ENCODE data around the gene CNOT8.
A peak's percentile ranks its signal among the peaks of the same experiment; 100 is the strongest.

CNOT8 gene

DNA sequence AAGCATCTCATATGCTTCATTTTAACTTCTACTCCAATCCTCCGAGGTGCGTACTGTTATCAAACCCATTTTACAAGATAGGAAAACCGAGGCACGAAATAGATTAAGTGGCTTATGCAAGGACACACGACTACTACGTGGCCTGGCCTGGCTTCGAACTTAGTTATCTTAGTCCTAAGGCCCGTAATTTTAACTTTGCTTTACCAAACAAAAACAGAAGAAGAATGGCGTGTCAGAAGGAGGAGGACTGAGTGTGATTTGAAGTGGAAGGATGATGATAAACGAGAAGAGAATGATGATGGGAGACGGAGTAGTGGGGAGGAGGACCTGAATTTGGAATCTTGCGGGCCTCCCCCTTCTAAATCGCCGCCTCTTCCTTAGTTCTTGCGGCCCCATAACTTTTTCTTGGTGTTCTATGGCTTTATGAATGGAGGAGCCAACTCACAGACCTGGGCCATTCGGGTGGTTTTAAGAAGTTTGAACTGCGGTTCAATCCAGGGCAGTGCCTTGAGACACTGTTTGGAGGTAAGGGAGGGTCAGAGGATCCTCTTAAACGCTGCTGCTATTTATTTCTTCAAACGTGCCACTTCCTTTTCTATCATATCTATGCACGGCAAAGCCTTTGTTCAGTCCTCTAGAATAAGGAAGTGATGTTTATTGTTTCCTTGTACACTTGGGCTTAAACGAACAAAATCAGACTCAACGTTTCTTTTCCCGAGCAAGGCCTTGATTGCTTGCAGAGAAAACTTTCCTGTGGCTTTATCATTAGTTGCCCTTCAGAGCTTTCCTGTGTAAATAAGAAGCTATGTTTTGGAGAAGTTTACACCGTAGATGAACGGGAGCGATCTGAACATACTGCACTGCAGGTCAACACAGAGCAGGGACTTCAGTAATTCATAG lies 795 bp downstream of the CNOT8 start:
- TF ChIP-seq, protein P1, sequence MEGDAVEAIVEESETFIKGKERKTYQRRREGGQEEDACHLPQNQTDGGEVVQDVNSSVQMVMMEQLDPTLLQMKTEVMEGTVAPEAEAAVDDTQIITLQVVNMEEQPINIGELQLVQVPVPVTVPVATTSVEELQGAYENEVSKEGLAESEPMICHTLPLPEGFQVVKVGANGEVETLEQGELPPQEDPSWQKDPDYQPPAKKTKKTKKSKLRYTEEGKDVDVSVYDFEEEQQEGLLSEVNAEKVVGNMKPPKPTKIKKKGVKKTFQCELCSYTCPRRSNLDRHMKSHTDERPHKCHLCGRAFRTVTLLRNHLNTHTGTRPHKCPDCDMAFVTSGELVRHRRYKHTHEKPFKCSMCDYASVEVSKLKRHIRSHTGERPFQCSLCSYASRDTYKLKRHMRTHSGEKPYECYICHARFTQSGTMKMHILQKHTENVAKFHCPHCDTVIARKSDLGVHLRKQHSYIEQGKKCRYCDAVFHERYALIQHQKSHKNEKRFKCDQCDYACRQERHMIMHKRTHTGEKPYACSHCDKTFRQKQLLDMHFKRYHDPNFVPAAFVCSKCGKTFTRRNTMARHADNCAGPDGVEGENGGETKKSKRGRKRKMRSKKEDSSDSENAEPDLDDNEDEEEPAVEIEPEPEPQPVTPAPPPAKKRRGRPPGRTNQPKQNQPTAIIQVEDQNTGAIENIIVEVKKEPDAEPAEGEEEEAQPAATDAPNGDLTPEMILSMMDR (IDR thresholded peaks at IDR 0.05), result no peak
- TF ChIP-seq ZFX (IDR thresholded peaks at IDR 0.05; ENCODE audit: borderline replicate concordance), result no peak
- H3K27ac ChIP-seq, result peak overlapping the region; percentile 98

DNA sequence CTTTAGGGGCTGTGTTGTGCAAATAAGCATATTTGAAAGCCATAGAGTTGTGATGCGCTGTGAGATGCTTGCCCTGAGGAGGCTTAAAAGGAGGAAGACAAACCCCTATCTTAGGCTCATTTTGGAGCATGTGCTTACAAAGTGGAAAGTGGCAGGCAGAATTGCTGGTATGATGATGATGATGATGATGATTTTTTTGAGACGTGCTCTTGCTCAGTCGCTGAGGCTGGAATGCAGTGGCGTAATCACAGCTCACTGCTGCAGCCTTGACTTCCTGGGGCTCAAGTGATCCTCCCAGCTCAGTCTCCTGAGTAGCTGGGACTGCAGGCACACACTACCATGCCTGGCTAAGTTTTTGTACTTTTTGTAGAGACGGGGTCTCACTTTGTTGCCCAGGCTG lies 1.7 kb downstream of the CNOT8 start:
- TF ChIP-seq ZFX (IDR thresholded peaks at IDR 0.05; ENCODE audit: borderline replicate concordance), result no peak
- TF ChIP-seq, protein P1 (IDR thresholded peaks at IDR 0.05), result no peak
- peak overlapping the region; percentile 98; the same call in 1 of the 2 replicates for H3K27ac ChIP-seq

GRCh38 chr5:154860765-154861164 lies 2.3 kb downstream of the CNOT8 start:
- TF ChIP-seq, protein P1 (IDR thresholded peaks at IDR 0.05), result no peak
- TF ChIP-seq ZFX (IDR thresholded peaks at IDR 0.05; ENCODE audit: borderline replicate concordance), result no peak
- no peak overlapping the region for H3K27ac ChIP-seq

DNA sequence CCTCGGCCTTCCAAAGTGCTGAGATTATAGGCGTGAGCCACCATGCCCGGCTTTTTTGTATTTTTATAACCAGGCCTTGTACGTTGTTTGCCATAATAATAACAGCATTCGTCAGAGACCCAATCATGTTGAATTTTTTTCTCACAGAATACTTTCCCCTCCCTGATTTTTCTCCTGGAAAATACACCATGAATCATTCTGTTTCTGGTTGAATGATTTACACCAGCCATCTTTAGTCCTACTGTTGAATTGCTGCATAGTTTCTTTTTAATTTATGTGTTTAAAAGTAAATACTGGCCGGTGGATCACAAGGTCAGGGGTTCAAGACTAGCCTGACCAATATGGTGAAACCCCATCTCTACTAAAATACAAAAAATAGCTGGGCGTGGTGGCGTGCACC lies 3.5 kb downstream of the CNOT8 start:
- H3K27ac ChIP-seq, result no peak overlapping the region
- TF ChIP-seq ZFX (IDR thresholded peaks at IDR 0.05; ENCODE audit: borderline replicate concordance), result no peak
- TF ChIP-seq, protein P1 (IDR thresholded peaks at IDR 0.05), result no peak

- TF ChIP-seq, protein P1 (IDR thresholded peaks at IDR 0.05), result no peak
- TF ChIP-seq ZFX (IDR thresholded peaks at IDR 0.05; ENCODE audit: borderline replicate concordance), result no peak
- H3K27ac ChIP-seq, result no peak overlapping the region
These were observed 4.3 kb downstream of the CNOT8 start for GRCh38 chr5:154862766-154863165.

DNA sequence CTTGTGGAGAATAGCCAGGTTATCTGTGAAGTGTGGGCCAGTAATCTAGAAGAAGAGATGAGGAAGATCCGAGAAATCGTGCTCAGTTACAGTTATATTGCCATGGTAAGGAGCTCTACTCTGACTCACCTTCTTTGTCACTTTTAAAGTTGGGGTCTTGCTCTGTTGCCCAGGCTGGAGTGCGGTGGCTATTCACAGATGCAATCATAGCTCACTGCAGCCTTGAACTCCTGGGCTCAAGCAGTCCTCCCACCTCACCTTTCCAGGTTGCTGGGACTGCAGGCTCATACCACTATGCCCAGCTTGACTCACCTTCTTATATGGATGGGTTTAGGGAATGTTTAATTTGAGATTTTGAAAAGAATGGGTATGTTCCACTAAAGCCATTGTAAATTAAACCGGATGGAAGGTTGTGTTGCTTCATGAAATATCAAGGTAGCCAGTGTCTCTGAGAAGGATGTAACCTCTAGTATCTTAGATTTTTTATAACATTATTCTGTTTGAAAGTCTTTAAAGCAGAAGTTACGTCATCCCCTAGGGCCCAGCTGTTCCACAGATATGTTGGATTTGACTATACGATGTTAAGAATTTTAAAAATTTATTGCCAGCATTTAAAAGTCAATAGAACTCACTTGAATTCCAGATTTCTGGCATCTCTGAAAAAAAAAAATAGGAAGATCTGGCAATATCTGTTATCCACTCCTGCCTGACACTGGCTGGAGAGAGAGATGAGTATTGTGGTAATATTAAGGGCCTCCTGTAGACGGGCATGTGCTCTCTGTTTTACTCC lies 5.1 kb downstream of the CNOT8 start:
- TF ChIP-seq, protein P1 (IDR thresholded peaks at IDR 0.05), result no peak
- TF ChIP-seq ZFX (IDR thresholded peaks at IDR 0.05; ENCODE audit: borderline replicate concordance), result no peak
- no peak overlapping the region for H3K27ac ChIP-seq

All from 22Rv1 (cell line).